Activated CD8-positive, alpha-beta memory T cell treated with anti-CD3 and anti-CD28 coated beads, Interleukin-2, amount 50 U/mL, for 1 hour (primary cell): ENCODE results near the gene USP51.
"Not testable (repeated sequence)": the region's sequence is repeated elsewhere in the genome, so short reads cannot be mapped to it uniquely, and the experiment has no call there.

ENCODE experiments used
- DNase-seq: peaks from one replicate; pipeline ENCODE4 v3.0.0-alpha.2; 2020; ENCODE audit errors: extremely low read depth

USP51 gene

DNA sequence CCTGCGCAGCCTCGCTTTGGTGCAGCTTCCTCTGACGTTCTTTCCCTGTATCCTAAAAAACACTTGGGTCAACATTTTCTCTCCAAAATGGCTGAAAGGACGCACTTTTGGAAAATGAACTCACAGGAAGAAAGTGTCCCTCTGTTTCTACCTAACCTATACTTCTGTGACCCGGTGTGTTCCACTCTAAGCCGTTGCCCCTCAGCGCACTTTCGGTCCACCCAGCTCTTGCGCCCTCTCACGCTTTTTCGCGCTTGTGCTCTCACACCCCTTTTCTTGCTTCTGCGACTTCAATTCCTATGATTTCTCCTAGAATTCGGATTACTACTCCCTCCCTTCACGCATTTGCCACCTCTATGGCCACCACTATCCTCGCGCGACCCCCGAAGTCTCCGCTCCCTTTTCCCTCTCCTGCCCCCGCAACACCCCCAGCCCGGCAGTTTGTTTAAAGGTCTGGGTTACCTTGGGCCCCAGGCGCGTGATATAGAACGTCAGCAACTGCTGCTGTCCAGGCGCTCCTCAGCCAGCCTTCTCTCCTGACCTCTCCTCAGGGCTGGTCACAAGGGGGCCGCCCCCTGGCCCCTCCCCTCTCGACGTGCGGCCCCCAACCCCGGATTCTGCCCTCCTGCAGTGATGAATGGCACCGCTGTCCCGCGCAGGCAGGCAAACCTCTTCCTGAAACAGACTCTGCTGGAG lies at the start of gene USP51:
Gene USP51 (minus strand): TSS at position 535 of the 696 bp plus-strand sequence. CDS start 909 bp downstream, outside the sequence.
- no peak for DNase-seq

DNA sequence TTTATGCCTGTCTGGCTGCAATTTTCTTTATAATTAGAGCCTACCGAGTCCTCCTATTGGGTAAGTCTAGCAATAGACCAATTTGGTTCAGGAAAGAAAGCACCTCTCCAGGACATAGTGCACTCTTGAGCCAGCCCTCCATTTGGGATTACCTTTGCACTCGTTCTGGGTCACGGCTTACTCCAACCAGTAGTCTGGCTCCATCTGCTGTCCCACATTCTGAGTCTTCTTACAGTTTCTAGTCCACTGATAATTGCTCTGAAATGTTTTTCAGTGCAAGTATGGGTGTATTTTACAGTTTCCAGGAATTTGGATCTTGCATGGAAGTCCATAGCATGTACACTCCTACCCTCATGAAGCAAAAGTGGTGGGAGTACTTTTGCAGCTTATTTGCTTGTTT lies 34.8 kb upstream of the USP51 start:
- DNase-seq, result no peak

DNA sequence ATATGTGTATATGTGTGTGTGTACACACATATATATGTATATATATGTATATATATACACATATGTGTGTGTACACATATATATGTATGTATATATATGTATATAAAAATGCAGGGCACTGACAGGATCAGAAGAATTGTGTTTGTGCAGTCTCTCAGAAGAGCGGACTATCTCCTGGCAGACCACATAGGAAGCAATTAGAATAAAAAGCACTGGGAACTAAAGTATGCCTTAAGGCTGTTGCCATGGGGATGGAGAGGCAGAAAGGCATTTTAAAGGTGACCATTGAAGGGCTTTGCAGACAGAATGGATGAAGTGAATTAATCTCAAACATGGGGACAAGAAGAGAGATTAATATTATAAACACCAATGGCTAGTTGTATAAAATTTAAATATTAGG lies 33.7 kb upstream of the USP51 start:
- no peak for DNase-seq

DNA sequence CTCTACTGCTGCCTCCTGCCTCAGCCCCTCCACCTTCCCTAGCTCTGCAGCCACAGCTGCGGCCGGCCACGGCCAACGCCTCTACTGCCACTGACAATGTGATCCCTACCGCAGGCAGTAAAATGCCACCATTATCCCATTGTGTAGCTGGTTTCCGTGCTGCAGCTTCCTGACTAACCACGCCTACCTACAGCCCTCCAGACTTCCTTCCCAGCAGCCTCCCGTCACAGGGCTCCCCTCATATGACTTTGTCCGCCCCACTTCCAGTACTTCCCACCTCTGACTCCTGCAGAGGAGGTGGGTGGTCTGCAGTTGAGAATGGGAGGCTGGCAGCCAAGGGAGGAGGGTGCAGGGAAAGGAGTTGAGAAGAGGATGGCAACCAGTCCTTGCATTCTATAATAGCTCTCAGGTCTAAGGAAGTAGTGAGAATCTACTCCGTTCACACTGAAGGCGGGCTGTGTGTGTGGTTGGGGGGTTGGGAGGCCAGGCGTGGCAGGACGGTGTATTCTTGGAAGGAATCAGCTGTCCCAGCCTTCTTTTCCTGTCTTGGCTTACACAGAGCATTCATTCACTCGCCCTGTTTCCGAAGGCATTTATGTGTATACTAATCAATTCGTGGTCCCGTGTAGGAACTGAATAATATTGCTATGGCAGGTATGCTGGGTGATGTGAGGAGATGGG lies 33.1 kb upstream of the USP51 start:
- DNase-seq, result no peak

DNA sequence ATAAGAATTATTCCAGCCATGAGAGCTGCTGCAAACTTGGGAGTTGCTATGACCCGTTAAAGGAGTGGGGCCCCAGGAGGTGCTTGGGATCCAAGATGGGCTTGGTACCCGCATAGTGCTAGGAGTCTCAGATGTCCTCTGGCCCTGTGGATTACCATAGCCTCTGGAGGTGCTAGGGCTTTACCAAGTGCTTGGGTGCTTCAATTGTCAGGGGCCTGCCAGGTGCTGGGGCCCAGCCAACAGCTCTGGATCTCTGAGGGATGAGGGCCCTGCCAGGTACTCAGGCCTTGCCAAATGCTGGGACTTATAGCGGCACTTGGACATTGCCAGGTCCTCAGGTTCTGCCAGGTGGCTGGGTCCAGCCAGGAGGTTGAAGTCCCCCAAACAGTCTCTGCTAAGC lies 32.0 kb upstream of the USP51 start:
- no peak for DNase-seq

DNA sequence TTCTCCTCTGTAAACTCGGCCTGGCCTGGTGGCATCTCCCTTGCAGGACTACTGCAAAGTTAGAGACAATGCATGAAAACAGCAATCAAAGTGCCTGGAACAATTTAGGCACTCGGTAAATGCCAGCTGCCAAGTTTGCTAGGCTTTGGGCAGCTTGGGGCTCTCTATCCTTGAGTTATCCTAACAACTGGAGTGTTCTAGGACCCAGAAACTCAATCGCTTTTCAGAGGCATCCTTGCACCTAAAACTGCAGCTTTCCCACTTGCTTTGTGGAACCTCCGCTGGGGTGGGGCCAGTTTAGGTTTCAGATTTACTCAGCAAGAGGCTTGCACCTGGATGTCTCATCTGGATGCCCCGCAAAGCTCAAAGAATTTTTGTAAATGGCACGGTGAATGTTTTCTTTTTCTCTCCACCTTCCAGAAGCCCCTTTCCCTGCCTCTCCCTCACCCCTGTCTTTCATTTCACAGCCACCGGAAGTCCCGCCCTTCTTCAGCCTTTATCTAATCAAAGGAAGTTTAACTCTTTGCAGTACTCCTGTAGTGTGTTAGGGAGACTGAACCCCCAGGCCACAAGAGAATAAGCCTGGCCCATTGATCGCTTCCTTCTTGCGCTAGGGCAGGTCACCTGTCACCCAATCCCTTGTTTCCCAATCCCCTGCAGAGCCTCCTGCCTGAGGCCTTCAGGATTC lies 27.3 kb upstream of the USP51 start:
- not testable (repeated sequence) for DNase-seq

DNA sequence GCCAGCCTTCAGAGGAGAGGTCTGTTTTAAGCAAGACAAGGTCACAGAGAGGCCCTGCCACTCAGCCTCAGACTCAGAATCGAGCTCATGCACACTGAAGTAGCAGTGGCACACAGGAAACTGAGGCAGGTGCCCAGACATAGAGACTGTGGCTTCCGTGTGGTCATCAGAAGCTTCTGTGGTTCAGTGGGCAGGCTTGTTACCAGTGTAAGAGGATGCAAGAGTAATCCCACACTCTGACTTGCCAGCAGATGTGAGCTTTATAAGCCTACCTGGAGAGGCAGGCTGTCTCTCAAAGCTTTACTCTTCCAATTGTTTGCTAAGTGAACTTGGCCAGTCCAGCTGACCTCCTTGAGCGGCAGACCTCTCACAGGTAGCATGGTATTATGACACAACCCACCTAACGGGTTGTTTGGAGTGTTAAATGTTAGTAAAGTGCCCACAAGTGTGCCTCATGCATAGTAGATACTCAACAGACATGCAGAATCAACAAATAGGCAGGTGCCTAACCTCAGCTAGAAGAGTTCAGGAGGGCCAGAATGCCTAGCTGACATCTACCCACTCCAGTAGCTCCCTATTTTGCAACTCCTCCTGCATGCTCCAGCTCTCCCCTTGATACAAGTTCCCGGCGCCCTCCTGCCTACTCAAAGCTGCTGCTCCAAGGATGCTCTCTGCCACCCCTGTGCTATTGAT lies 23.5 kb upstream of the USP51 start:
- DNase-seq, result not testable (repeated sequence)

DNA sequence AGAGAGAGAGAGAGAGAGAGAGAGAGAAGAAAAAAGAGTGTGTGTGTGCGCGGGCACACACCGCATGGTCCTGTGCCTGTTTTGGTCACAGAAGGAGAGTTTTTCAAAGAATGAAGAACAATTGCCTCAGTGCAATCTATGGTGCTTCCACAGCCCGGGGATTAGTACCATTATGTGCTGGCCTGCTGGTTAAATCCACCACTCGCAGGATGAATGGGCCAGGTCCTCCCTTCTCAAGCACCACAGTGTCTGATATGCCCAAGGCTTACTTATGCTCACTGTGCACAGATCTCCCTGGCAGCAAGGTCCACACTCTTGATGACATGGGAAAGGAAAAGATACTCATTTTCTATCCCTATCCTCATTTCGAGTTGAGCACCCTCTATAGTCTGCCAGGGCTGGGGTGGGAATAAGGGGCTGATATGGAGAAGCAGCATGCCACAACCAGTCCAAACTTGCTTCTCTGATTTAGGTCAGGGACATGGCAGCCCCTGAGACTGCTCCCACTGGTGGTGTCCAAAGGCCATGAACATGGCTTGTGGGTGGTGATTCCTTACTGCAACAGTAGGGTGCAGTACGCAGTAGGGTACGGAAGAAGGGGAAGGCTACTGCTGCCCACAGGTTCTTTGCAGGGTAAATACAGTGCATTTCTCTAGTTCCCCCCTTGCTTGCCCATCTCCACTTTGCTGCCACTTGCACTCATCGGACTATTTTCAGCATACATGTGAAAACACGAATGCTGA lies 18.9 kb upstream of the USP51 start:
- DNase-seq, result not testable (repeated sequence)

DNA sequence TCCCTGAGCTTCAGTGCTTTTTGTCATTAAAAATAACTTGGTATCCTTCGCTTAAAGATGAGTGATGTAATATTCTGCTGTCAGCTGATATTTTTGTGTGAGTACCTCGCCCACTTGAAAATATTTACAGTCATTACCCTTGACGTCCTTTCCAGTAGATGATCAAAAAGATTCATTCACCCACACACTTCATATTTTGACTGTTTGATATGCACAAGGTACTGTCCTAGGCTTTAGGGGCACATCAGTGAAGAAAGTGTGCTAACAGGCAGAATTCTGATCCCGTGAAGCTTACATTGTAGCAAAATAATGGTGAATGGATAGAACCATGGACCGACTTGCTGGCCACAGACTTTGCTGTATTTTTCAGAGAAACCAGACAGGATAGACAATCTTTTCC lies 18.1 kb upstream of the USP51 start:
- DNase-seq, result not testable (repeated sequence)

DNA sequence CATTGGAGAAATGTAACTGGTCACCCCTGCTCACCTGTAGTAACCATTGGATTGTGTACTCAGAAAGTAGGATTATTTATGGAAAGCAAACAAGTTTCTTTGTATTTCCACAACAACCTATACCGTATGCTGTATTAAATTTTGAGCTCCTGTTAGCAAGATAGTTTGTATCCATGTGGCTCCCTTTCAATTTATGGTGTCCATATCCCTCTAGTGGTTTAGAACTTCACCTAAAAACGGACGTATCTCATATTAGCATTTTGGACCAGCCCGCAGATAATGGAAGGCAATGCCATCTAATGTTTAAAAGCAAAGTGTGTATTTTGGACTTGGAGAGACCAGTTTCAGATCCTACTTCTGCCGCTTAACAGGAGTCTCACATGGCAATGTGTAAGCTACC lies 17.4 kb upstream of the USP51 start:
- not testable (repeated sequence) for DNase-seq

DNA sequence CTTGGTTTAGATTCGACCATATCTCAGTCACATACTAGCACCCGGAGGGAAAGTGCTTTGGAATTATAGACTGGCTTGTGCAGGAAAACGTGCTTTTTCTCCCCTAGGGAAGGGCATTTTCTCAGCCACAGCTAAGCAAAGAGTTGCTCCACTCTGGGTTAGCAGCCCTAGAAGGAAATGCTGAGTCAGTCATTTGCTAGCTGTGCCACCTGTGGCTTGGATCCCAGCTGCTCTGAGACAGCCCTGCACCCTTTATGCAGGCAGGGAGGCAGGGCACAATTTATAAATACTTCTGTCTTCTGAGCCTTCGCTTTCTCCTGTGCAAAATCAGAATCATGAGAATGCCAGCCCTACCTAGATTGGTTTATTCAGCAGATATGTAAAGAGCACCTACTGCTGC lies 1.3 kb upstream of the USP51 start:
- no peak for DNase-seq

DNA sequence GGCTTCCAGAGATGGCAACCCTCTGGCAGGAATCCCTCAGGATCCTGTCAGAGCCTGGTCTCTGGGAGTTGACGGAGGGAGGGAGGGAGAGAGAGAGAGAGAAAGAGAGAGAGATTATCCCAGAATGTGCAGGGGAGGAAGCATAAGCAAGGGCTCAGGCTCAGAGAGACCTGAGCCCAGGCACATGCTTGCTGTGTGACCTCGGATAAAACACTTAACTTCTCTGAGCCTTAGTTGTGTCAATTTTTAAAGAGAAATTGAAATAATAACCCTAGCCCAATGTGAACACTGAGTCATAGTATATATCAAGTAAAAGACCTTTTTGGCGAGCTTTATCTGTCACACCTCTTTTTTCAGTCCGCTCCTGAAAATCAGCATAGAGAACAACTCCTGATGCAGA lies 473 bp upstream of the USP51 start:
- no peak for DNase-seq

DNA sequence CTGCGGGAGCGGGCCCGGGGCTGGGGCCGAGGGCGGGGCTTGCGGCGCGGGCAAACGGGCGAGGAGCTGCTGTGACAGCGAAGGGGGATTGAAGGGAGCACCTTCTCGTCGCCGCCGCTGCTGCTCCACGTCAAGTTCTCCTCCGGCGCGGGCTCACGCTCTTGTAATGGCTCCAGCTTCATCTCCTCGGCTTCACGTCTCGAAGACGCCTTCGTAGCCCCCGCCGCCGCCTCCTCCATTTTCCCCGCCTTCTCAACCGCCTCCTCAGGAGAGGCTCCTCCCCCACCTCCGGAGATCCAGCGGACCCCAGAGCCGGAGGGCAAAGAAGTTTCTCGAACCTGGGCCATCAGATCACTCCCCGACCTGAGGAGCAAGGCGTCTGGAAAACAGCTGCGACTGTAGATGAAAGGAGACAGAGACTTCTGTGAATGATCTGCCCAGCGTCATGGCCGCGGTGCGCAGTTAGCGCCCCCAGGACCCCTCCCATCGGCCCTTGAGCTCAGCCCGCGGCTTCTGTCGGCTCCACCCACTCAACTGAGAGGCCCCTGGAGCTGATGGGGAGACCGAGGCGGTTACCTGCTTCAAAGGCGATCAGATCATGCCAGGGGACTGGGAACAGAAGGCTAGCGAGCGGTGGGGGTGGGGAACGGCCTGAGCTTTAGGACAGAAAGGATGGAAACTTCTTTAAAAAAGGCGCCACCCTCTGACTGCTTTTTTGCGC lies 895 bp downstream of the USP51 start:
- no peak for DNase-seq

DNA sequence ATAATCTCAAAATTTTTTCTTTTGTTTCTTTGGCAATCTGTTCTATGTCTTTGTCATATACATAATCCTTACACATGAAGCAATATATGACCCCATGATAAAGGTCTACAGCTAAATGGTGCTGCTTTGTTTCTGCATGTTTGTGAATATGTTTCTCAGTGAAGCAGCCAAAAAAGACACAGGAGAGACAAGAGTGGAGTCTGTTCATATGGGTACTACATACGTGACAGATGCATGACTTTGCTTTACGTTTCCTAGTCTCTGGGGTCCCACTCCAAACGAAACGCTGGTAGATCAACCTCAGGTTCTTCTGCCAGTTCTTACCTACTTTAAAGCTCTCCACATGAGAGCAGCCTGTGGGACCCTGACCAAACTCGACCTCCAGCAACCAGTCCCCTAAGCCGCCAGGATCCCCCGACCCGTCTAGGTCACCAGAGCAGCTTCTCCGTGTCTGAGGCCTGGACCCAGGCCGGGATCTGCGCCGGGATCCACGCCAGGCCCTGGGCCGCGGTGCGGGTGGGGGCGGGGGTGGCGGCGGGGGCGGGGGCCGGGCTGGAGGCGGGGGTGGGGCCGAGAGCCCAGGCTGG lies 1.5 kb downstream of the USP51 start:
- no peak for DNase-seq

DNA sequence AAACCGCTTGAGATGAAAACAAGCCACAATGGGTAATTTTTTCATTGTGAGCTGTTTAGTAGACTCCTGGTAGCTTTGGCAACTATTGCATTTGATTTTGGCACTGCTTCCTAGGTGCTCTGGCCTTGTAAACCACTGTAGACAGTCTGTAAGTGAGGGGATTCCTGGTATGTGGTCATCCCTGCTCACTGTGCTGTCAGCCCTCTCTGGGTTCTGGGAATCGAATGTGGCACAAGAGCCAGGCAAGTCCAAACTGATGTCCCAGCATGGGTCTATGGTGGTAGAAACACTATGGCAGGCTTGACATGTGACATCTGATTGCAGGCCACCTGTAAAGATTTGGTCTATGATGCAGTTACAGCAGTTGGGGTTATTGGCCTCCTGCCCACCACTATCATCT lies 2.5 kb downstream of the USP51 start:
- DNase-seq, result no peak

DNA sequence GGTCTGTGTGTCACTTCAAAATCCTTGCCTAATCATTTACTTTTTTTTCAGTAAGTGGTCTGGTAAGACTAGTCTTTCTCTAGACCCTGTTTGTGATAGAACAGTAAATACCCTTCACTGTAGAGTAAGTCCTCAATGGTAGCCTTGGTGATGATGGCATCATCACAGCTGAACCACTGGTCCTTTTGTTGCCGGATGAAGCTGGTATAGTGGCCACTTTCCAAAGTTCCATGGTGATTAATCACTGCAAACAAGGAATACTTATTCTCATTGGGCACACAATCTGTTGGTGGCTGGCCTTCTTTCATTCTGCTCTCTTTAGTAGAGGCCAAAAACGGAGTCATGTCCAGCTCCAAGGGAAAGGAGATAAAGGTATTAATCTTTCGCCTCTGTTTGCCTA lies 2.9 kb downstream of the USP51 start:
- DNase-seq, result no peak

DNA sequence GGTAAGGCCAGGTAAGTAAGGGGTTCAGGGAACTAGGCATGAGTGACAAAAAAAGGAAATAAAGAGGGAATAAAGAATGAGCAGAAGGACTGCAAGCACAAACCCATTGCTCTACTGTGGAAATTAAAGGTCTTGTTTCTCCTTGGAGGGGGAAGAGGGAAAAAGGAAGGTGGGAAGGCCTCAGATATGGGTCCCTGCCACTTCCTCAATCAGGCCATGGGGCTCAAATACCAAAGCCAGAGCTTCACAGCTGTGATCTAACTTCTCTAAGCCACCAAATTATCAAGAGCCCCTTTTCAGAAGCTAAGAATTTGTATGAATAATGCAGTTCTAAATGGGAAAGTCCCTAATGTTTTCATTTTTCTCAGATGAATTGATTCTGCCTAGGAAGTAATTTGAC lies 4.7 kb downstream of the USP51 start:
- DNase-seq, result no peak

DNA sequence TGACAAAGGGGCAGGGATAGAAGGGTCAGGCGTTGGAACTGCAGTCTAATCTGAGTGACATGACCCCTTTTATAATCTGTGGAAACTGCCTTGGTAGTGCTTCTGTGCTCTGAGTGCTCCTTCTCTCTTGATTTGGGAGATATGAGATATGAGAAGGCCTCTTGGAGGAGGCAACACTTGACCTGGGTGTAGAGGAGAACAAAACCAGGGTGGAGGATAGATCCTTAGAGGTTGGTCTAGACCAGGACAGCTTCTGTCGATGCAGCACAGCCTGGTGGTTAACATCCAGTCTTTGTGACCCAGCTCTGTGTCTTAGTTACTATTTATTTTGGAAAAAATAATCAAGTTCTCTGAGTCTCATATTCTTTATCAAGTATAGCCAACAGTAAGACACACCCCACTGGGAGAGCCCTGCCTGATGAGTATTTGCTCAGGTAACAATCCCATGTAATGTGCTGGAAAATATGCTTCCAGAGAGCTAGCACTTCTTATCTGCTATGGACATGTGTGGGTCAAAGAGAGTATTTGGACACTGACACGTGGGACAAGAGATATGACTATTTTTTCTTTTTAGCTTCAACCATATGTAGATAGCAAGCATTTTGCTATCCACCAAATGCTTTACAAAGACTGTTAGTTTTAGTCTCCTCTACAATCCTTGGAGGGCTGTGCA lies 9.1 kb downstream of the USP51 start:
- DNase-seq, result no peak

DNA sequence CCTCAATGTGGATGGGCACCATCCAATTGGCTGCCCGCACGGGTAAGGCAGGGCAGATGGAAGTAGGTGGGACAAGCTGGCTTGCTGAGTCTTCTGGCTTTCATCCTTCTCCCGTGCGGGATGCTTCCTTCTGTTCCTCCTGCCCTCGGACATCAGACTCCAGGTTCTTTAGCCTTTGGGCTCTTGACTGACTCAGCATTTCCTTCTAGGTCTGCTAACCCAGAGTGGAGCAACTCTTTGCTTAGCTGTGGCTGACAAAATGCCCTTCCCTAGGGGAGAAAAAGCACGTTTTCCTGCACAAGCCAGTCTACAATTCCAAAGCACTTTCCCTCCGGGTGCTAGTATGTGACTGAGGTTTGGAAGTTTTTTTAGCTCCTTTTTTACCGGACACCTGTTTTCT lies 9.7 kb downstream of the USP51 start:
- not testable (repeated sequence) for DNase-seq

DNA sequence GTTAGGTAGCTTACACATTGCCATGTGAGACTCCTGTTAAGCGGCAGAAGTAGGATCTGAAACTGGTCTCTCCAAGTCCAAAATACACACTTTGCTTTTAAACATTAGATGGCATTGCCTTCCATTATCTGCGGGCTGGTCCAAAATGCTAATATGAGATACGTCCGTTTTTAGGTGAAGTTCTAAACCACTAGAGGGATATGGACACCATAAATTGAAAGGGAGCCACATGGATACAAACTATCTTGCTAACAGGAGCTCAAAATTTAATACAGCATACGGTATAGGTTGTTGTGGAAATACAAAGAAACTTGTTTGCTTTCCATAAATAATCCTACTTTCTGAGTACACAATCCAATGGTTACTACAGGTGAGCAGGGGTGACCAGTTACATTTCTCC lies 23.9 kb downstream of the USP51 start:
- not testable (repeated sequence) for DNase-seq
